NCI-H1436 treated with DMSO at 0.1 percent for 48 hours (cell line): ENCODE results near the gene SCGB1A1.

Source experiments
- DNase-seq: peaks from one replicate; lab custom pipeline; 2025; lab: John Stamatoyannopoulos, UW

Gene SCGB1A1

GRCh38 chr11:62450543-62451240, 31.9 kb downstream of the SCGB1A1 start:
- DNase-seq, result no peak

GRCh38 chr11:62451241-62451621, 32.4 kb downstream of the SCGB1A1 start:
- DNase-seq, result no peak

- DNase-seq, result no peak
Measured at GRCh38 chr11:62452261-62452660, 33.4 kb downstream of the SCGB1A1 start.

- no peak for DNase-seq
Measured at GRCh38 chr11:62452839-62453468, 34.1 kb downstream of the SCGB1A1 start.

- DNase-seq, result no peak
Measured at GRCh38 chr11:62456630-62457029, 37.8 kb downstream of the SCGB1A1 start.

GRCh38 chr11:62457478-62457877, 38.6 kb downstream of the SCGB1A1 start:
- no peak for DNase-seq

- no peak for DNase-seq
Measured at GRCh38 chr11:62458212-62459002, 39.6 kb downstream of the SCGB1A1 start.

- DNase-seq, result no peak
Measured at GRCh38 chr11:62459080-62459479, 40.2 kb downstream of the SCGB1A1 start.

- DNase-seq, result no peak
Measured at GRCh38 chr11:62461740-62462507, 43.1 kb downstream of the SCGB1A1 start.

- DNase-seq, result no peak
Measured at GRCh38 chr11:62462508-62462892, 43.7 kb downstream of the SCGB1A1 start.

- no peak for DNase-seq
Measured at GRCh38 chr11:62463121-62463542, 44.3 kb downstream of the SCGB1A1 start.

GRCh38 chr11:62464655-62465054, 45.8 kb downstream of the SCGB1A1 start:
- DNase-seq, result no peak

GRCh38 chr11:62466444-62466843, 47.6 kb downstream of the SCGB1A1 start:
- no peak for DNase-seq

GRCh38 chr11:62468577-62468976, 49.7 kb downstream of the SCGB1A1 start:
- no peak for DNase-seq

- no peak for DNase-seq
Measured at GRCh38 chr11:62471603-62472002, 52.8 kb downstream of the SCGB1A1 start.

GRCh38 chr11:62472063-62472884, 53.4 kb downstream of the SCGB1A1 start:
- no peak for DNase-seq
